GM19372 (cell line): ENCODE results near the gene ABCA12.

Experiments
- ATAC-seq: cut with Tn5 transposase; IDR thresholded peaks from one replicate; pipeline ENCODE4 v1.9.1; 2021; ENCODE audit warnings: mild to moderate bottlenecking, low read depth, moderate library complexity; ENCODE audit not compliant: unreplicated experiment

ABCA12 gene

DNA sequence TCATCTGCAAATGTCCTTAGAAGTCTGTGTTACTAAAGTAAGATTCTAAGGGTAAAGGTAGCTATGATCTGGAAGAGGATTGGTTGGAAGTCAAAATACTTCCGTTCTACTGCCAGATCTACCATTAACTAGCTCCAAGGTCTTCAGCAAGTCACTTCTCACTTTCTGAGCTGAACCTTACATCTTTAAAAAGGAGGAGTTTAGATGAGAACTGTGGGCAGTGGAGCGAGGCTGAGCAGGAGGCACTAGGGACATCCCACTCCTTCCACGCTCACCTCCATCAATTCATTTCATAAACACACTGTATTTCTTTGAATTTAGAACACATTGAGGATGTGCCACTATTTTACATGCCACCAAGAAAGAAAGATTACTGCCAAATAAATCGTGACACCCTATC, 143.0 kb downstream of the ABCA12 start:
- ATAC-seq = peak; percentile 35

DNA sequence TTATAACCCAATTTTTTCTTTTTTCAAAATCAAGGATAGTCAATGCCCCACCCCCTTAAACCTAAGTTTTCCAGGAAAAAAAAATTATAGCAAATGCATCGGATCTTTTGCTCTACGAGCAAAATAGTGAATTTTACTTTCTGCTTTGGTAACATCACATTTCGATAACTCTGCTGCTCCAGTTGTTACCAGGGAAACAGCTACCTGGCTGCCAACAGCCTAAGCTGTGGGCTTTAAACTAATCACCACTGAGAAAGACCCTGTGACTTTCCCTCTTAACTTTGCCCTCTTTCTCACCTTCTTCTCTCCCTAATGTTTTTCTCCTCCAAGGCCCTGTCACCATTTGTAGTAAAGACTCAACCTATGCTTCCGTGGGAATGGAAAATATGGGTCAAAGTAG, 145.5 kb downstream of the ABCA12 start:
- ATAC-seq = no peak

DNA sequence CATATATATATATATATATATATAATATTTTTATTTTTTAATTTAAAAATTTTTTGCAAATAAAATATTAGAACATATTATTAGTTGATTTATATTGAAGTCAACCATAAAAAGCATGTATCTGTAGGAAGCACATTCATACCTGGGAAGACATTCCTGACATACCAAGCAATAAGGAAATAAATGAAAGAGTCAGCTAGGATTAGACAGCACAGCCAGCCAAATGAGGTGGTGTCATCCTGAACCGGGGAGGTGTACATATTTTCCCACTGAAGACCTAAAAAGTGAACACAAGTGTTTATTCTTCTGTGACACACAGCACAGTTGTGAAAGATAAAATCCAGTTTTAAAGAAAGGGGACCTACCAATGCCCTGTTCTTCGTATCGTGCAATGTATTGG, 149.2 kb downstream of the ABCA12 start:
- no peak for ATAC-seq

DNA sequence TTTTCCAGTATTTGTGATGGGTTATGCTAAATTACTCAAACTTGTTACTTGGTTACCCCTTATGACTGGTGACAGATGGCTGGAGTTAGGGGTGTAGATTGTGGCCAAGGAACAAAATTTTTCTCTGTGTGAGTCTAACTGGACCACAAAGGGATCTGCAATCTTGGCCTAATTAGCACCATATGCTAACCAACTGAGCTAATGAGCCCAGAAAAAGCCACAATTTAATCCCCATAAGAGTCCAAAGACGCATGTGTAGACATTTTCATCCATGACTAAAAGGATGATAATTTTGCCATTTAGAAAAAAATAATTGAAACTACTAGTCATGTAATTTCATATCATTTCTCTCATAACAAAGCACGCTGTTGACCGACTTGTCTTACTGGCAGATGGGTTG, 151.2 kb downstream of the ABCA12 start:
- no peak for ATAC-seq

DNA sequence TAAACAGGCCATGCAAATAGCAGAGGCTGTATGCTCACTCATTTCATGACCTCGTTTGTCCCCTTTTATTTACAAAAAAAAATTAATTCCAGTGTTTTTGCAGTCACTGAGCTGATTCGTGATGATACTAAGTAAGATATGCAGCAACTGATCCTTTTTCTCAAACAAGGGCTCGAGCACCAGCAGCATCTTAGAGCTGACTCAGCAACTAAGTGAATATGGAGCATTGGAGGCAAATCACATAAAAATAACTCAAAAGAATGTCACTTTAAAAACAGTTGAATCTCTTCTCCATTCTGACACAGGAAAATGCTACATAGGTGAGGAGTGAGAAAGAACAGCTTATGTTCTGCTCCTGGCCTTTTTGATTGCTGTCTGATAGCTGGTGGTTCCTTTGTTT, 152.8 kb downstream of the ABCA12 start:
- no peak for ATAC-seq

DNA sequence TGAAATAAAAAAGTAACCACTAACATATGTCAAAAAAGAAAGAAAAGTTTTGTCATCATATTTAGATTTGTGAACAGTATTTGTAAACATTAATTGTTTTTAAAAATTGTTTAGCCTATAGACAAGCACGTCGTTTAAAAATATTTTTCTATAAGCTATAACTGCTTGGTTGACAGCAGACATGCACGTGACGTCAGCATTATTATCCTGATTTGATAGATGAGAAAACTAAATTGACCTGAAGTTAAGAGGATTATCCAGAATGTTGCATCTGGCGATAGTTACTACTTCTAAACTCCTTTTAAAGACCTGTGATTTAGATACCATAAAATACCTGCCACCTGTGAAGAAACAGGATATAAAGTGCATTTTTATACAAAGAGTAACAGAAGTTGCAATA, 172.0 kb downstream of the ABCA12 start:
- no peak for ATAC-seq

DNA sequence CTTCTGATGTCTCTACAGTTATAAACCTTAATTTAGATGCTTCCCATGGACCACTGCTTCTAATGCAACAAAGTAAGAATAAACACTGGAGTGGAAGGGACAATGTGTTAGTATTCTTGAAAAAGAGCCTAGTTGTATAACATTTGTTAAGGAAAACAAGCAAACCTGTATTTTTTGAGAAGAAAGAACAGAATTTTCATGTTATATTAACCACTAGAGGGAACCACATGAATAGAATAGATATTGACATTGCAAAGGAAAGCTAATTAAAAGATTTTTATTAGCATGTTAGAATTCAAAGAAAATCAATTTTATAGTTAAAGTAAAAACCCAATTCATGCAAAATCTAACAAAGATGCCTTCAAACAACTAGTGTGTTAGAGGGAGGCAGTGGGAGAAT, 177.7 kb downstream of the ABCA12 start:
- no peak for ATAC-seq

DNA sequence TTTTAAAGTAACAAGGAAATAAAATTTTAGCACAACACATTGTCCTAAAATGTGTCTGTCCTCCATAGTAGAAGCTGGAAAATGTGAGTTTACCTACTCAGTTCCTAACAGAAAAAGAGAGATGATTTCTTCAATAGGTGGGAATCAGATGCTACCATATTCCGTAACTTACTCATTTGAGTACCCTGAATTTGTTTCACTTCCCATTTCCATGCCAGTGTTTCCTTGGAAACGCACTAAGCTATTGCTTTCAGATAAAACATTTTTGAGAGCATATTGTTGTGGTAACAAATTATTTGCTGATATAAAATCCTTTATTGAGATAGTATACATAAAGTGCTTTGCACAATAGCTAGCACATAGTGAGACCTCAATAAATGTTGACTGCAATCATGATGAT, 191.5 kb downstream of the ABCA12 start:
- ATAC-seq = no peak

DNA sequence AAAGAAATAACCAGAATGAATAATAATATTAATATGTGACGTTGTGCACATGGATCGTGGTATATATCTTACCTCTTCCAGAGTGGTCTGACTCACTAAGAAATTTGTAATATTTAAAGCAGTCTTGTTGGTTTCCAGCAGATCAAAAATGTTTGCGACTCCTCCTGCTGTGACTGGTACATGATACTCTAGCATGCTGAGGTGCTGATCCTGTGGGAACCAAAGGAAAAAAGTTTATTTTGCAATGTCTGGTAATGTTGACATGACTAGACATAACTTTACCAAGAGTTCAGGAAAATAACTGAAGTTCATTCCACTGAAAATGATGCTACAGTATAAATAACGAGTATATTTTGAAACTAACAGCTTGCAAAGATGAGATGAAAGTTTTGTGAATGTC, 204.4 kb downstream of the ABCA12 start:
- ATAC-seq = no peak

DNA sequence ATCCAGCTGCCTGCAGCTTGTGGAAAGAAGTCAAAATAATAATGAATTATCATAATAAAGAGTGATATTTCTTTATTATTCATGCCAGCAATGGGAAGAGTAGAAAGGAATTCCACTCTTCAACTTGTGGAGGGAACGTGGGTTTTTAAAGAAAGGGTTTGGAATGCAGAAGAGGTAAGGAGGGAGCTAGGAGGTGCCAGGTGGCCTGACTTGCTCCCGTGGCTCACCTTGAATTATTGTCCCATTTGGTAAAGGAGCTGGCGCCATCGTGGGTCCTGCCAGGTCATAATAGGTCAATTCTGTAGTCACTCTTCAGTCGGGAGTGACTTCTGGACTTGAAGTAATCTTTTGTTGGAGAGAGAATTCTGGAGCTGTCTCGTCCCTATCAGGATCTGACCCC, 233.8 kb downstream of the ABCA12 start:
- no peak for ATAC-seq

DNA sequence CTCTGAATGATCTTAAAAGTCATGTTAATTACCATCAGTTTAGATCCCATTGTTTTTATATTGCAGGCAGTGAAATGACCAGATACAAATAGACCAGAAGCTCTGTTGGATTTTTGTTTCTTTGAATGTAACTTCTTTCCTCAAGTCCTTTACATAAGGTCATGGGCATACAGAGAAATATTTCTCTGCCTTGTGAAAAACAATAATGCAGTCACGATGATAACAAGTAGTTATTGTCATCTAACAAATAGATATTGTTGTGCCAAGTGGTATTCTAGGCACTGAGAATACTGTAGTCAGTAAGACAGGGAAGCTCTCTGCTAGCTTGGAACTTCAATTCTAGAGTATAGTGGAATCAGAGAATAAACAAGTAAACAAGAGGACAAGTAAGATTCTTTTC, 234.2 kb downstream of the ABCA12 start:
- no peak for ATAC-seq

DNA sequence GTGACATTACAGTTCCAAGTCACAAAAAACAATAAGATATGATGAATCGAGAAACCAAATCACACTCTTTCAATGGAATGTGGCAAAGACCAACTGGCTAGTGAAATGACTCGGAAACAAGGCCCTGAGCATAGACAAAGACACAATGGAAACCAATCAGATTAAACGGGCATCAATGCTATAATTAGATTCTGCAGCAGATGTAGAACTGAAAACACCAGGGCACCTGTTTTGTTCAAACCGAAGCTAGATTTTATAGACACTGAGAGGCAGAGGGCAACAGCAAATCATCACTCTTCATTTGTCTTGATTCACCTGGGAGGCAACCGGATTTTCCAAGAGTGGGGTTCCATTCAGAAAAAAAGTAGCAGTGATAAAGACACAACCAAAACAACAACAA, 236.1 kb downstream of the ABCA12 start:
- ATAC-seq = no peak

DNA sequence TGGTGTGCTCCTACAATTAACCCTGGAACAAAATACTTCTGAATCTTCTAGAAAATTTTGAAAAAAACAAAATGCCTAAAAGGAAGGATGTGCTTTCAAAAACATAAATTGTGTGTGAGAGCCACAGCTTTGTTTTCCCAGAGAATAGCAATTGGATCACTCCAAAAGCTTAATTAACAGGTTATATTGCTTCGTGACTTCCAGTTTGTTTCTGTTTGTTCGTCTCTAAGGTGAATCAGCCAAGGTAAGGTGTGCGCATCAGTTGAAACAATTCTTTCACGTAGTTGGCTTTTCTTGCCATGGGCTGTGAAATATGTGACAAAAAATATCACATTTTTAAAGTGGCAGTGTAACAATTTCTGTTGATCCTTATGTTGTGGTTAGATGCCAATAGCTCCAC, 238.7 kb downstream of the ABCA12 start:
- no peak for ATAC-seq

DNA sequence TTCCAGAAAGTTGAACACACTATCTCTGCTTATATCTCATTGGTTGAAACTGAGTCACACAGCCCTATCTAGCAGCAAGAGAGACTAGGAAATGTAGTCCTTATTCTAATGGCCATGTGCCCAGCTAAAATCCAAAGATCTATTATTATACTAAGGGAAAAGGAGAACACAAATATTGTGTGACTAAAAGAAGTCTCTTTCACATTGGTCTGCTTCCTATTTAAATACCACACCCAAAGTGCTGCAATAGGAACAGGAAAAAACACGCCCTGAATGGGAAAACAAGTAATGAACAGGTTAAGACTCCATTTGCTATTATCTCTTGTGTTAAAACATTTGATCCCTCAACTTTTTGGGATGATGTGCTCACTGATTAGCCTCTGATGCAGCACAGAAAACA, 242.2 kb downstream of the ABCA12 start:
- ATAC-seq = no peak

DNA sequence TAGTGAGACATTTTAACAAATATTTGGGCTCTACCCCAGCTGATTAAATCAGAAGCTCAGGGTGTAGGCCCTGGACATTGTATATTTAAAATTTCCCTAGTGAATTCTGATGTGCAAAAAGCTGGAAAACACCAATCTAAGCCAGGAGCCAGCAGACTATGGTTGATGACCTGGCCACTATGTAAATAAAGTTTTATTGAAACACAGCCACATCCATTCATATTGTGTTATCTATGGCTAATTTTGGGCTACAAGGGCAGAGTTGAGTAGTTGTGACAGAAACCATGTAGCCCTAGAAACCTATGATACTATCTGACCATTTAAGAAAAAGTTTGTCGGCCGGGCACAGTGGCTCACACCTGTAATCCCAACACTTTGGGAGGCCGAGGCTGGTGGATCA, 243.0 kb downstream of the ABCA12 start:
- ATAC-seq = no peak

DNA sequence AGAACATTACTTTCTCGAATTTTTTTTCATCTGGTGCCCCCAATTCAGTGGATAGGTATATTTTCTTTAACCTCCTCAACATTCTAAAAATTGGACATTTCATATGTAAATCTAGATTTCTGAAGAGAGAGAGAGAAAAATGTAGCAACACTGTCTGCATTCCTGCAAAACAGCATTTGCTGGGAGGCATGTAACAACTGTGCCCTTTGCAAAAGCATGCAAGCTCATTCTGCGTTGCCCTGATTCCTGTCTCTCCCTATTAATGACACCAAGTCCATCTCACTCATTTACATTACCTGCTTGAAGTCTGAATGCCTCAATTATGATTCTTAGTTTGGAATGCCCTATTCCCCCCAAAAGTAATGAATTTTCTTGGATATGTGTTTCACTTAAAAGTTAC, 249.1 kb downstream of the ABCA12 start:
- ATAC-seq = no peak

DNA sequence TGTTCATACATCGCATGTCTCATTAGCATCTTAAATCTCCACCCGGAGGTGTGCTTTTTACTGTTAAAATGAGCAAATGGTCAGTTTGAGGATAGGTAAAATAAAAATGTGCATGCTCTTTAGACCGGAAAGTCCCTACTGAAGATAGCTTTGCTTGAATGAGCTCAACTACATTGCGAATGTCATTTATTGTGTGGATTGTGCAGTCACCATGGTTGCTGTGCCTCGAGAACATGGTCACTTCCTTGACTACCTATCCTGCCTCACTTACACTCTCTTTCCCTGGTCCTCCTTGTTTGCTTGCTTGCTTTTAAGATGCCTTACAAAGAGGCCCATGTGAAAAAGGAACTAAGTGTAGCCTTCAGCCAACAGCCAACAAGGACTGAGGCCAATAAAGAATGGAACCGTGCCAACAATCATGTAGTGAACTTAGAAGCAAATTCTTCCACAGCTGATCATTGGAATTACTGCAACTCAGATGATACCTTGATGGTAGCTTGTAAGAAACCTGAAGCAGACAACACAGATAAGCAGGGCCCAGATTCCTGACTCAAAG, 256.7 kb downstream of the ABCA12 start:
- ATAC-seq = no peak
